ENCODE measurements around the gene ADAD1. TPM values are rescaled to one million over a fixed set of nuclear protein-coding genes. Genes with fewer than 3 reads are reported as not detected.
"Not testable (repeated sequence)": the region's sequence is repeated elsewhere in the genome, so short reads cannot be mapped to it uniquely, and the experiment has no call there.

The ADAD1 gene
- total RNA-seq (2014; rRNA removed; shearing (Covaris generic)): not detected in 2 replicates

- no peak for DNase-seq (ENCODE audit: low spot score)
Observed at GRCh38 chr4:122378711-122379110, at the start of gene ADAD1. Gene ADAD1 (plus strand): TSS chr4:122379011. CDS start chr4:122380070, 1,059 bp downstream.

- DNase-seq (ENCODE audit: low spot score): no peak
Observed at GRCh38 chr4:122329876-122330565, 48.8 kb upstream of the ADAD1 start.

- DNase-seq (ENCODE audit: low spot score): no peak
Observed at GRCh38 chr4:122331195-122331594, 47.6 kb upstream of the ADAD1 start.

- DNase-seq (ENCODE audit: low spot score): no peak
Observed at GRCh38 chr4:122334828-122335227, 44.0 kb upstream of the ADAD1 start.

- no peak for DNase-seq (ENCODE audit: low spot score)
Observed at GRCh38 chr4:122341886-122342285, 36.9 kb upstream of the ADAD1 start.

- DNase-seq (ENCODE audit: low spot score): no peak
Observed at GRCh38 chr4:122346036-122346435, 32.8 kb upstream of the ADAD1 start.

GRCh38 chr4:122346503-122346902, 32.3 kb upstream of the ADAD1 start:
- no peak for DNase-seq (ENCODE audit: low spot score)

GRCh38 chr4:122356317-122356808, 22.4 kb upstream of the ADAD1 start:
- DNase-seq (ENCODE audit: low spot score): no peak

- DNase-seq (ENCODE audit: low spot score): no peak
Observed at GRCh38 chr4:122360754-122361153, 18.1 kb upstream of the ADAD1 start.

- DNase-seq (ENCODE audit: low spot score): peak; percentile 68
Observed at GRCh38 chr4:122364700-122365404, 14.0 kb upstream of the ADAD1 start.

GRCh38 chr4:122368786-122369185, 10.0 kb upstream of the ADAD1 start:
- not testable (repeated sequence) for DNase-seq (ENCODE audit: low spot score)

- DNase-seq (ENCODE audit: low spot score): no peak
Observed at GRCh38 chr4:122377352-122377751, 1.5 kb upstream of the ADAD1 start.

GRCh38 chr4:122379239-122379638, 428 bp downstream of the ADAD1 start:
- DNase-seq (ENCODE audit: low spot score): no peak

- DNase-seq (ENCODE audit: low spot score): no peak
Observed at GRCh38 chr4:122383341-122383740, 4.5 kb downstream of the ADAD1 start.

- no peak for DNase-seq (ENCODE audit: low spot score)
Observed at GRCh38 chr4:122384245-122384644, 5.4 kb downstream of the ADAD1 start.

GRCh38 chr4:122393276-122393675, 14.5 kb downstream of the ADAD1 start:
- DNase-seq (ENCODE audit: low spot score): no peak

- no peak for DNase-seq (ENCODE audit: low spot score)
Observed at GRCh38 chr4:122403861-122404260, 25.1 kb downstream of the ADAD1 start.

GRCh38 chr4:122412547-122412946, 33.7 kb downstream of the ADAD1 start:
- DNase-seq (ENCODE audit: low spot score): no peak

GRCh38 chr4:122423246-122423645, 44.4 kb downstream of the ADAD1 start:
- no peak for DNase-seq (ENCODE audit: low spot score)

- DNase-seq (ENCODE audit: low spot score): no peak
Observed at GRCh38 chr4:122431351-122431750, 52.5 kb downstream of the ADAD1 start.

GRCh38 chr4:122434285-122434684, 55.5 kb downstream of the ADAD1 start:
- DNase-seq (ENCODE audit: low spot score): no peak

- peak; percentile 69 for DNase-seq (ENCODE audit: low spot score)
Observed at GRCh38 chr4:122450847-122451246, 72.0 kb downstream of the ADAD1 start.
